Activated CD4-positive, alpha-beta T cell treated with anti-CD3 and anti-CD28 coated beads, Interleukin-2, amount 50 U/mL, for 24 hours (primary cell): ENCODE measurements around the gene OPN1SW.

Experiments used
- DNase-seq, 2 donors: peaks; one replicate each; pipeline ENCODE4 v3.0.0-alpha.2; 2020; ENCODE audit warnings: low read depth in 1 of 2, low spot score in 1 of 2

OPN1SW gene

GRCh38 chr7:128735436-128735835, 40.2 kb downstream of the OPN1SW start:
- no peak for DNase-seq

GRCh38 chr7:128734890-128735289, 40.7 kb downstream of the OPN1SW start:
- DNase-seq, result no peak

- no peak for DNase-seq
Observed at GRCh38 chr7:128733278-128733645, 42.3 kb downstream of the OPN1SW start.

- DNase-seq, result no peak
Observed at GRCh38 chr7:128732521-128733277, 42.9 kb downstream of the OPN1SW start.

- DNase-seq, result no peak
Observed at GRCh38 chr7:128731184-128731583, 44.4 kb downstream of the OPN1SW start.

GRCh38 chr7:128729494-128729893, 46.1 kb downstream of the OPN1SW start:
- DNase-seq, result no peak

GRCh38 chr7:128728598-128728997, 47.0 kb downstream of the OPN1SW start:
- DNase-seq, result no peak

GRCh38 chr7:128727239-128727638, 48.4 kb downstream of the OPN1SW start:
- no peak for DNase-seq

GRCh38 chr7:128726737-128727072, 48.9 kb downstream of the OPN1SW start:
- no peak for DNase-seq

- no peak for DNase-seq
Observed at GRCh38 chr7:128726059-128726736, 49.4 kb downstream of the OPN1SW start.

GRCh38 chr7:128725531-128725930, 50.1 kb downstream of the OPN1SW start:
- no peak for DNase-seq

GRCh38 chr7:128724743-128725142, 50.9 kb downstream of the OPN1SW start:
- no peak for DNase-seq
